ENCODE results near the gene CACNA1I. TPM values are rescaled to one million over a fixed set of nuclear protein-coding genes. Genes with fewer than 3 reads are reported as not detected.

Gene CACNA1I
- total RNA-seq, 1 experiment from 2014 or later = 0.02 TPM

DNA sequence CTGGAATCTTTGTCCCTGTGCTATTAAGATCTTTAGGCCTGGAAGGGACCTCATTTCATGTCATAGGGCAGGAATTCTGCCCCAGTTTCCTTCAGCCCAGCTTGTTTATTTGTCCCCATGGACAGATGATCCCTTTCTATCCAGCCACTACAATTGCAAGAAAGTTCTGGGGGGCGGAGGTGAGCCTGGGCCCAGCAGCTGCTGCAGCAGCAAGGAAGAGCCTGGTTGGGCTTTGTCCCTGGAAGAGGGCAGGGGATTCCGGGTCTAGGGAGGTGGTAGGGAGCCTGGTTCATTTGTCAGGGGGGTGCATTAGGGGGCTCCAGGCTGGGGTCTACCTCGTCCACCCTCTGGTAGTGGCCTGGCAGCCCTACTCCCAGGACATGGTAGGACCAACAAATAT lies 16.4 kb upstream of the CACNA1I start:
- no peak overlapping the region for H3K27ac ChIP-seq
- no peaks in the 10 kb centered on the region for H3K36me3 ChIP-seq
- no peaks in the 10 kb centered on the region; the same call in 1 of the 2 replicates for H3K27me3 ChIP-seq
- no peak for DNase-seq
- no peaks in the 10 kb centered on the region for H3K9me3 ChIP-seq (replicated peaks)
- no peak overlapping the region for H3K4me3 ChIP-seq
- H3K4me1 ChIP-seq = no peaks in the 10 kb centered on the region

- H3K9me3 ChIP-seq (replicated peaks) = no peaks in the 10 kb centered on the region
- H3K4me3 ChIP-seq = no peak overlapping the region
- H3K27ac ChIP-seq = no peak overlapping the region
- H3K36me3 ChIP-seq = no peaks in the 10 kb centered on the region
- DNase-seq = no peak
- H3K4me1 ChIP-seq = no peaks in the 10 kb centered on the region
- H3K27me3 ChIP-seq = no peaks in the 10 kb centered on the region; the same call in 1 of the 2 replicates
These were observed 13.3 kb upstream of the CACNA1I start for GRCh38 chr22:39556970-39557841.

- no peaks in the 10 kb centered on the region for H3K27me3 ChIP-seq
- DNase-seq = no peak
- H3K4me1 ChIP-seq = no peaks in the 10 kb centered on the region
- no peak overlapping the region for H3K4me3 ChIP-seq
- no peaks in the 10 kb centered on the region for H3K9me3 ChIP-seq (replicated peaks)
- no peaks in the 10 kb centered on the region for H3K36me3 ChIP-seq
- H3K27ac ChIP-seq = no peak overlapping the region
These were observed 12.3 kb upstream of the CACNA1I start for GRCh38 chr22:39558254-39558727.

- H3K27me3 ChIP-seq = no peaks in the 10 kb centered on the region
- H3K4me3 ChIP-seq = no peak overlapping the region
- H3K27ac ChIP-seq = no peak overlapping the region
- no peaks in the 10 kb centered on the region for H3K9me3 ChIP-seq (replicated peaks)
- no peaks in the 10 kb centered on the region for H3K4me1 ChIP-seq
- no peaks in the 10 kb centered on the region for H3K36me3 ChIP-seq
- no peak for DNase-seq
These were observed 11.6 kb upstream of the CACNA1I start for GRCh38 chr22:39558950-39559349.

- H3K27me3 ChIP-seq = no peaks in the 10 kb centered on the region
- H3K27ac ChIP-seq = no peak overlapping the region
- no peaks in the 10 kb centered on the region for H3K36me3 ChIP-seq
- no peaks in the 10 kb centered on the region for H3K9me3 ChIP-seq (replicated peaks)
- H3K4me1 ChIP-seq = no peaks in the 10 kb centered on the region
- H3K4me3 ChIP-seq = no peak overlapping the region
- DNase-seq = peak in 1 of 2 experiments; percentile 22
These were observed 11.0 kb upstream of the CACNA1I start for GRCh38 chr22:39559456-39560105.

DNA sequence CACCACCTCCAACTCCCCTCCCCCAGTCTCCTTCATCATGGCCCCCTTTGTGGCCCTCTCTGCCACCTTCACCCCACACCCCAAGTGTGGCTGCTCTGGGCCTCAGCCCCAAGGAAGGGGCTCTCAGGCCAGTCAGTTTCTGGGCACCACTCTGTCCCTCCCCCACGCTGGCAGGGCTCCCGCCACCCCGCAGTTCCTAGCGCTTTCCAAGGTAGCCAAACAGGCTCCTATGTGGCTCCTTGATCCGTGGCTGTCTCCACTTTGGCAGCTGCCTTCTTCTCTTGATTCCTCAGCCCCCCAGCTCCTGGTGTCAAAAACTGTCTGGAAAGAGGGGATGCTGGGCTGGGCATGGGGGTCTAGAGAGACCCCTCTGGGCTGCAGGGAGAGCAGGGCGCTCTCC lies 10.4 kb upstream of the CACNA1I start:
- Histone ChIP-seq H3K36me3 (no peaks in the 10 kb centered on the region), H3K4me1 (no peaks in the 10 kb centered on the region), H3K27ac (no peak overlapping the region), H3K9me3 (replicated peaks) (no peaks in the 10 kb centered on the region), H3K4me3 (no peak overlapping the region), H3K27me3 (no peaks in the 10 kb centered on the region)
- no peak for DNase-seq

- H3K36me3 ChIP-seq = no peaks in the 10 kb centered on the region
- H3K4me3 ChIP-seq = no peak overlapping the region
- no peak for DNase-seq
- no peaks in the 10 kb centered on the region for H3K27me3 ChIP-seq
- no peaks in the 10 kb centered on the region for H3K4me1 ChIP-seq
- no peaks in the 10 kb centered on the region for H3K9me3 ChIP-seq (replicated peaks)
- no peak overlapping the region for H3K27ac ChIP-seq
These were observed 7.6 kb upstream of the CACNA1I start for GRCh38 chr22:39562839-39563489.

DNA sequence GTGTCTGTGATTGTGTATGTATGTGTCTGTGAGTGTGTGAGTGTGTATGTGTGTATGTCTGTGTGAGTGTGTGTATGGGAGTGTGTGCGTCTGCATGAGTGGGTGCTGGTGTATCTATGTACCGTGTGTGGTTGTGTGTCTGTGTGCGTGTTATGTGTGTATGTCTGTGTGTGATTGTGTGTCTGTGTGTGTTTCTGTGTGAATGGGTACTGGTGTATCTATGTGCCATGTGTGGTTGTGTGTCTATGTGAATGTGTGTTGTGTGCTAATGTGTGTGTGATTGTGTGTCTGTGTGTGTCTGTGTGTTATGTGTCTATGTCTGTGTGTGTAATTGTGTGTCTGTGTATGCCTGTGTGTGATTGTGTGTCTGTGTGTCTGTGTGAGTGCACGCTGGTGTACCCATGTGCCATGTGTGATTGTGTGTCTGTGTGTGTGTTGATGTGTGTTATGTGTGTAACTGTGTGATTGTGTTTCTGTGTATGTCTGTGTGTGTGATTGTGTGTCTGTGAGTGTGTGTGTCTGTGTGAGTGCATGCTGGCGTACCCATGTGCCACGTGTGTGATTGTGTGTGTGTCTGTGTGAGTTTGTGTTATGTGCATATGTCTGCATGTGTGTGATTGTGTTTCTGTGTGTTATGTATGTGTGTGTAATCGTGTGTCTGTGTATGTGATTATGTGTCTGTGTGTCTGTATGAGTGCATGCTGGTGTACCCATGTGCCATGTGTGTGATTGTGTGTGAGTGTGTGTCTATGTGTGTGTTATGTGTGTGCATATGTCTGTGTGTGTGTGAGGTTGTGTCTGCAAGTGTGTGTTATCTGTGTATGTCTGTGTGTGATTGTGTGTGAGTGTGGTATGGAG lies 6.8 kb upstream of the CACNA1I start:
- Histone ChIP-seq H3K27me3 (no peaks in the 10 kb centered on the region), H3K4me1 (no peaks in the 10 kb centered on the region), H3K36me3 (no peaks in the 10 kb centered on the region), H3K27ac (no peak overlapping the region), H3K4me3 (no peak overlapping the region), H3K9me3 (replicated peaks) (no peaks in the 10 kb centered on the region)
- DNase-seq = no peak

- no peaks in the 10 kb centered on the region for H3K27me3 ChIP-seq
- H3K9me3 ChIP-seq (replicated peaks) = no peaks in the 10 kb centered on the region
- no peak overlapping the region for H3K27ac ChIP-seq
- no peaks in the 10 kb centered on the region for H3K36me3 ChIP-seq
- H3K4me1 ChIP-seq = no peaks in the 10 kb centered on the region
- no peak for DNase-seq
- H3K4me3 ChIP-seq = no peak overlapping the region
These were observed 5.1 kb upstream of the CACNA1I start for GRCh38 chr22:39565414-39565944.

DNA sequence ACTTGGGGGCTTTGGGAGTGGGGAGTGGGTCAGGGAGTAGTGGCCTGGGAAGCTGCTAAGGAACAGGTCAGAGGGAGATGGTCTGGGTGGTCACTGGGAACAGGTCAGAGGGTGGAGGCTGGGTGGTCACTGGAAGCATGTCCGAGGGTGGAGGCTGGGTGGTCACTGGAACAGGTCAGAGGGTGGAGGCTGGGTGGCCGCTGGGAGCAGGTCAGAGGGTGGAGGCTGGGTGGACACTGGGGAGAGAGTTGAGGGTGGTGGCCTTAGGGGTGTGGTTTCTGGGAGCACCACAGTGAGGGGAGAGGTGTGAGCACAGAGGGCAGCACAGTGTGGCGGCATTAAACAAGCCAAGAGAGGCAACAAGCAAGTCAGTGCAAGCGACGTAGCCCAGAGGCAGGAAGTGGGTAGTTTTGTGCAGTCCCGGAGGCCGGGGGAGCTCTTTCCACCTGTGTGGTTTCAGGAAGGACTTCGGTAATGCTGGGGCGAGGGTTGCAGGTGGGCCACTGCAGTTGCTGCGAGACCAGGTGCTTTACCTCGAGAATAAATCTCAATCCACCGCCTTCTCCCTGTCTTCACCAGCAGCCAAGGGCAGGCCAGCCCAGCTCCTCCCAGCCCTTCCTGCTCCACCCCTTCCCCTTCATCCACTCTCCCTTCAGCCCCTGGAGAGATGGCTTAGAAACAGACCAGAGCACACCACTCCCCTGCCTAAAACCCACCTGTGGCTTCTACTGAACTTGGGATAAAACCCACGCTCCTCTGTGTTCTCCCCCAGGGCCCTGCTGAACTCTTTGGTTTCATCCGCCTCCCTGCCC lies 3.2 kb upstream of the CACNA1I start:
- no peaks in the 10 kb centered on the region for H3K9me3 ChIP-seq (replicated peaks)
- no peak overlapping the region for H3K4me3 ChIP-seq
- no peaks in the 10 kb centered on the region for H3K36me3 ChIP-seq
- DNase-seq = no peak
- H3K4me1 ChIP-seq = no peaks in the 10 kb centered on the region
- no peak overlapping the region for H3K27ac ChIP-seq
- no peaks in the 10 kb centered on the region for H3K27me3 ChIP-seq

DNA sequence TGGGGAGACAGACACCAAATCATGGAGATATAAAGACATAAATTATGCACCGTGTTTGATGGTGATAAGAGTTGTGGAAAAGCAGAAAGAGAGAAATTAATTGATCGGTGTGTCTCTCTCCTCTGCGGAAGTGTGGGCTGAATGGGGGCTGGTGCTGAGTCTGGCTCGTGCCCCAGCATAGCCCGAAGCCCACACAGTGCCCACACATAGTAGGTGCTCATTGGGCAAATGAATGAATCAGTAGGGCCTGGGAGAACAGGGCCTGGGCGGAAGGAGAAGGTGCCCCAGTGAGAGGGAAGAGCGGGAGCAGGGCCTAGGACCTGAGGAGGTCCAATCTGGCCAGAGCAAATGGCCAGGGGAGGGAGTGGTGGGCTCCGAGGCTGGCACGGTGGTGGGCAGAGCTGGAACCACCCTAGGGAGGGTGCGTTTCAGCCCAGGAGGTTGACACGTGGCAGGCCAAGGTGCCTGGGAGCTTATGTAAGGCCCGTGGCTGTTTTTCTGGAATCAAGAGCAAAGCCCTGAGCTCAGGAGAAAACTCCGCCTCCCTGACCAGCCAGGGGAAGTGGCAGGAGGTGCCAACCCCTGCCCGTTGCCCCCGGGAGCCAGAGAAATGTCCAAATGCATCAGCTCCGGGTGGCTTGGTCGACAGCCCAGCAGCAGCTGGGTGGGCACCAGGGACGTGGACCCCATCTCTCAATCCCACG lies 2.1 kb upstream of the CACNA1I start:
- Histone ChIP-seq H3K27ac (no peak overlapping the region), H3K36me3 (no peaks in the 10 kb centered on the region), H3K4me1 (no peaks in the 10 kb centered on the region), H3K4me3 (no peak overlapping the region), H3K9me3 (replicated peaks) (no peaks in the 10 kb centered on the region), H3K27me3 (no peaks in the 10 kb centered on the region)
- DNase-seq = no peak

DNA sequence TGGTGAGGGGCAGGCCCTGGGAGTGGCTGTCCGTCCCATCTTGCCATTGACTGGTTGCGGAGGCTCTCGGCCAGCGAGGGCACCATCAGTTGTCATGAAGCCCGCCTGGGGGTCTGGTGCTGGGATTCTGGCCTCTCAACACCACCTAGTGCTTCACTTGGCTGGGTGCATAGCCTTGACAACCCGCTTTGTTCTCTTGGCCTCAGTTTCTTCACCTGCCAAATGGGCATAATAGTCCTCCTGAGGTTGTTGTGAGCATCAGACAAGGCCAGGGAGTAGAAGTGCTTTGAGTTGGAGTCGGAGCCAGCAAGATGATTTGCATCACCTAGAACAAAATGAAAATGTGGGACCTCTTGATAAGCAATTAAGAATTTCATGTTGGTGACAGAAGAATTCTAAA lies 1.5 kb upstream of the CACNA1I start:
- H3K27me3 ChIP-seq = no peaks in the 10 kb centered on the region
- no peaks in the 10 kb centered on the region for H3K9me3 ChIP-seq (replicated peaks)
- no peaks in the 10 kb centered on the region for H3K36me3 ChIP-seq
- H3K4me1 ChIP-seq = no peaks in the 10 kb centered on the region
- no peak overlapping the region for H3K4me3 ChIP-seq
- DNase-seq = no peak
- H3K27ac ChIP-seq = no peak overlapping the region

DNA sequence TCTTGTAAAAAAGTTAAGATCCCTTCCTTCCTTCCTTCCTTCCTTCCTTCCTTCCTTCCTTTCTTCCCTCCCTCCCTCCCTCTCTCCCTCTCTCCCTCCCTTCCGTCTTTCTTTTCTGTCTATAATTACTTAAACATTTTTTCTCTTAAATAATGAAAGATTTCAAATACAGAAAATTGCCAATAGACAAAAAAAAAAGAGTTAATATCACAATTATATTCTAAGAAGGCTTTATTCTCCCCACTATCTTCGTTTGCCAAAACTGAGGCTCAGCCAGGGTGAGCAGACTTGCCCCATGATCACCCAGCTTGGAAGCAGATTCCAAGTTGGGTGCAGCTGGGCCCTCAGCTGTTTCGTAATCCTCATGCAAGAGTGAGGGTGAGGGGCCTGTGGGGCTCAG lies 327 bp upstream of the CACNA1I start:
- no peak for DNase-seq
- H3K4me3 ChIP-seq = no peak overlapping the region

More for the DNA sequence above, 327 bp upstream of the CACNA1I start:
- Histone ChIP-seq H3K4me1 (no peaks in the 10 kb centered on the region), H3K9me3 (replicated peaks) (no peaks in the 10 kb centered on the region), H3K36me3 (no peaks in the 10 kb centered on the region), H3K27ac (no peak overlapping the region), H3K27me3 (no peaks in the 10 kb centered on the region)
